ENCODE measurements around the gene INS.
A peak's percentile ranks its signal among the peaks of the same experiment; 100 is the strongest.

The INS gene

DNA sequence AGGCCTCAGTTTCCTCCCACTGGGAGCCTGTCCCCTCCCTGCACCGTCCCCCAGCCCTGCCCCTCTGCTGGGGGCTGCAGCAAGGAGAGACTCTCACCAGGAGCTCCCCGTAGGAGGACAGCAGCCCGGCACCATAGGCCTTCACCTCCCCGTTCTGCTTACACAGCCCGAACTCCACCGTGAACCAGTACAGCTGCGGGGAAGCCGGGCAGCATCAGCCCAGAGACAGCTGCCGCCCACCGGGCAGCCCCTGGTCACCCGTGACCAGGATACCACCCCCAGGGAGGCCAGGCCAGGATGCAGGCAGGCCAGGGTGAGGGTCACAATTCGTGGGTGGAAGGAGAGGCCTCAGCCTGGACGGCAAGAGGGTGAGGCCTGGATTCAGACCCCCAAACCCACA lies 4.6 kb upstream of the INS start:
- no peak for DNase-seq (ENCODE audit: low spot score in 2 of 2)
- H3K27ac Mint-ChIP-seq = no peak overlapping the region
- no peak overlapping the region for H3K4me3 Mint-ChIP-seq
- H3K9me3 Mint-ChIP-seq = no peaks in the 10 kb centered on the region
- no peak for ATAC-seq
- no peaks in the 10 kb centered on the region for H3K4me1 Mint-ChIP-seq
- no peaks in the 10 kb centered on the region for H3K36me3 Mint-ChIP-seq

DNA sequence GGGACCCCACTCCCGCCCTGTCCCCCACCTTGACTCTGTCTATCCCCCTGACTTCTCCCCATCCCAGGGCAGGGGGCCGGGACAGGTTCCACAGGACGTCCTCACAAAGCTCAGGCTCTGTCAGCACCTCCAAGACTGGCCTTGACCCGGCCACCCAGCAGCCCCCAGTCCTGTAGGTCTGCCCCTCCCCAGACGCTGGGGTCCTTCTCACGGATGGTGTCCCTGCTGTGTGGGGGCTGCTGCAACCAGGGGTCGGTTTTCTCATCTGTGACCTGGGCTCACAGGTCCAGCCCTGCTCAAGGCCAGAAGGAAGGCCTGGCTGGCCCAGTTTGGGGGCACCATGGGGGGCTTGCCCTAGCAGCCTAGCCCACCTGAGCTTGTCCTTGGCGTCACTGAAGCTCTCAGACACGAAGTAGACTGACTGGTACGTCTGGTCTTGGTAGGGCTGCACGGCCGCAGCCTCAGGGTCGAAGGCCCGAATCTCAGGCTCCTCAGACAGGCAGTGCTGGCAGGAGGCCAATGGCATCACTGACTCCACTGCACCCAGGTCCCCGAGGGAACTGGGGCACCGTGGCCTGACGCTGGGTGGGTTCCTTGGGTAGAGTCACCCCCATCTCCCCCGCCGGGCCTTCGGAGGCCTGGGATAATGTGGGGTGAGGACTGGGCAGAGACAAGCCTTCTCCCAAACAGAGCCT lies 4.0 kb upstream of the INS start:
- DNase-seq (ENCODE audit: low spot score in 2 of 2) = no peak
- no peaks in the 10 kb centered on the region for H3K9me3 Mint-ChIP-seq
- no peak for ATAC-seq
- H3K27ac Mint-ChIP-seq = no peak overlapping the region
- no peaks in the 10 kb centered on the region for H3K4me1 Mint-ChIP-seq
- H3K36me3 Mint-ChIP-seq = no peaks in the 10 kb centered on the region
- no peak overlapping the region for H3K4me3 Mint-ChIP-seq

DNA sequence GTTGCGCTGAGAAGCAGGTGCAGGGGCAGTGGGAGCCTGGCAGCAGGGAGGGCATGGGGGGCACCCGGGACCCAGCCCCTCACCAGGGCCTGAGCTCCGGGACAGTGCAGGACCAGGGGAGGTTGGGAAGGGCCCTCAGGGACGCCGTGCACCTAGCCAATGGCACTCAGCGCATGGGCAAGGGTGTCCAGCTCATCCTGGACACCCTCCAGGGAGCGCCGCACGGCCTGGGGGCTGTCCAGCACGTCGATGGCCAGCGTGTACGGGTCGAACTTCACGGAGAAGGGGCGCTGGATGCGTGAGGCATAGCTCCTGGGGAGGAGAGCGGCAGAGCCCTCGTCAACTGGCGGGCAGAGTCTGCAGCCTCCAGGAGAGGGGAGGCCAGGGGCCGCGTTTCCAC lies 3.1 kb upstream of the INS start:
- no peaks in the 10 kb centered on the region for H3K36me3 Mint-ChIP-seq
- no peak for ATAC-seq
- H3K4me1 Mint-ChIP-seq = no peaks in the 10 kb centered on the region
- no peak overlapping the region for H3K4me3 Mint-ChIP-seq
- H3K9me3 Mint-ChIP-seq = no peaks in the 10 kb centered on the region
- H3K27ac Mint-ChIP-seq = no peak overlapping the region
- DNase-seq (ENCODE audit: low spot score in 2 of 2) = no peak

DNA sequence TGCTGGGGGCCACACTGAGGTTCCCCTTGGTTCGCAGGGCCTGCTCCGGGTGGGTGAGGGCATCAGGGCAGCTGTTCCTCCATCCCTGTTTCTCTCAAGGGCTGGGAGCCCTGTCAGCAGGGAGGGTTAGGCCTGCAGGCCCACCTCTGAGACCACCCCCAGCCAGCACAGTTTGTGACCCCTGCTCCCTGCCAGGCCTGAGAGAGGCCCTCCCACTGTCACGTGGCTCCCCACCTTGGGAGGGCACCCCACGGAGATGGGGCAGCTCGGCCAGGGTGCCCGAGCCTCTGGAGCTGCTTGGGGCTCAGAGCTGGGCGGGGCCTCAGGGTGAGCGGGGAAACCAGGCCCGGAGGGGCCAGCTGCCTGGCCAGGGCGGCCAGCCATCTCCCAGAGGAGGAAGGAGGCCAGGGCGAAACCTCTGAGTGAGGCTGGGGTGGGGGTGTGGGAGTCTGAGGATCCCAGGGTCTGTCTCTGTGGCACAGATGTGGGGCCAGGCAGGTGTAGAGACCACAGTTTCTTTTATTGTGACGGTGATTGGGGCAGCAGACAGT lies 2.5 kb upstream of the INS start:
- Mint-ChIP-seq H3K27ac (no peak overlapping the region), H3K4me3 (no peak overlapping the region), H3K9me3 (no peaks in the 10 kb centered on the region), H3K36me3 (no peaks in the 10 kb centered on the region), H3K4me1 (no peaks in the 10 kb centered on the region)
- DNase-seq (ENCODE audit: low spot score in 2 of 2) (no peak), ATAC-seq (no peak)

DNA sequence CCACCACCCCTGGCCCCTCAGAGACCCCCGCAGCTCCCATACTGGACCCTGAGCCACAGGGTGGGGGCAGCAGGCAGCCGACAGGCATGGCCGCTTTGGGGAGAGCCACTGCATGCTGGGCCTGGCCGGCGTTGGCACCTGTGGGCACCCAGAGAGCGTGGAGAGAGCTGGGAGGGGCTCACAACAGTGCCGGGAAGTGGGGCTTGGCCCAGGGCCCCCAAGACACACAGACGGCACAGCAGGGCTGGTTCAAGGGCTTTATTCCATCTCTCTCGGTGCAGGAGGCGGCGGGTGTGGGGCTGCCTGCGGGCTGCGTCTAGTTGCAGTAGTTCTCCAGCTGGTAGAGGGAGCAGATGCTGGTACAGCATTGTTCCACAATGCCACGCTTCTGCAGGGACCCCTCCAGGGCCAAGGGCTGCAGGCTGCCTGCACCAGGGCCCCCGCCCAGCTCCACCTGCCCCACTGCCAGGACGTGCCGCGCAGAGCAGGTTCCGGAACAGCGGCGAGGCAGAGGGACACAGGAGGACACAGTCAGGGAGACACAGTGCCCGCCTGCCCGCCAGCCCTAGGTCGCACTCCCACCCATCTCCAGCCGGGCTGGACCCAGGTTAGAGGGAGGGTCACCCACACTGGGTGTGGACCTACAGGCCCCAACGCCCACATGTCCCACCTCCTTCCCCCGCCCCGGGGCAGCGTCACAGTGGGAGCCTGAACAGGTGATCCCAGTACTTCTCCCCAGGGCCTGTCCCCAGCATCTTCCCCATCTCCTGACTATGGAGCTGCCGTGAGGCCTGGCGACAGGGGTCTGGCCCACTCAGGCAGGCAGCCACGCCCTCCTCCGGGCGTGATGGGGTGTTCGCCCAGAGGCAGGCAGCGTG lies 1.2 kb downstream of the INS start:
- no peak for ATAC-seq
- H3K9me3 Mint-ChIP-seq = no peaks in the 10 kb centered on the region
- no peak overlapping the region for H3K27ac Mint-ChIP-seq
- H3K4me1 Mint-ChIP-seq = no peaks in the 10 kb centered on the region
- H3K4me3 Mint-ChIP-seq = no peak overlapping the region
- no peak for DNase-seq (ENCODE audit: low spot score in 2 of 2)
- no peaks in the 10 kb centered on the region for H3K36me3 Mint-ChIP-seq

DNA sequence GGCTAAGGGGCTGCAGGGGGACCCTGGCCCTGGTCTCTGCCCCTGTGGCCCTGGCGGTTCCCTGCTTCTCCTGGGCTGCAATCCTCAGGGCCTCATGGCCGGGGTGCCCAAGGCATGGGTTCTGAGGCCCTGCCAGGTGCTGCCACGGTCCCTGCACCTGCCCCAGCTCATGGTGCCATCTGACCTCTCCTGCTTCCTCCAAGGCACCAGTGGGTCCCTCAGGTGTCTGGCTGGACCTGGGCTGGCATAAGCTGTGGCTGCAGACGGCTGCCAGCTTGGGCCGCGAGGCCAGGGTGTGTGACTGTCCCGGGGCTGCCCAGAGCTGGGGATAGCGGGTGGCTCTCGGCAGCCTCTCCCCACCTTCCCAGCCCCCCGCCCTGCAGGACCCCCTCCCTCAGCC lies 2.0 kb downstream of the INS start:
- ATAC-seq = no peak
- no peaks in the 10 kb centered on the region for H3K4me1 Mint-ChIP-seq
- no peak overlapping the region for H3K4me3 Mint-ChIP-seq

DNA sequence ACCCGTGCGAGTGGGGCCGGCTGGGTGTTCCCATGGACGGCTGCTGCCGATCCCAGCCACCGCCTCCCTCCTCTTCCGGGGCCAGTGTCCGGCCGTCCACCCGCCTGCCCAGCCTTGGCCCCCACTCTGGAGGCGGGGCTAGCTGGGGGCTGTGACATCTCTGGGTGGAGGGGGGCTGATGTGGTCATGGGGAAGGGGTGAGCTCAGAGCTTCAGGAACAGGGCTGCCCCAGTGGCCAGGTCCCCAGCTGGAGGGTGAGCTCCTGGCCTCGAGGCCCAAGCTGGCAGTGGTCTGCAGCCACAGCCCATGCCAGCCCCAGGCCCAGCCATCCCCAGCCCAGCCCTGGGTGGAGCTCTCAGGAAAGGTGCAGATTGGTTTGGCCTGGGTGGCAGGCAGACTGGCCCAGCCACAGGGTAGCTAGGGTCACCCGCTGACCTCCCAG lies 2.7 kb downstream of the INS start:
- H3K9me3 Mint-ChIP-seq = no peaks in the 10 kb centered on the region
- no peaks in the 10 kb centered on the region for H3K4me1 Mint-ChIP-seq
- H3K27ac Mint-ChIP-seq = no peak overlapping the region
- ATAC-seq = no peak
- no peaks in the 10 kb centered on the region for H3K36me3 Mint-ChIP-seq
- no peak overlapping the region for H3K4me3 Mint-ChIP-seq
- no peak for DNase-seq (ENCODE audit: low spot score in 2 of 2)

More for the DNA sequence above, 2.0 kb downstream of the INS start:
- Mint-ChIP-seq H3K27ac (no peak overlapping the region), H3K36me3 (no peaks in the 10 kb centered on the region), H3K9me3 (no peaks in the 10 kb centered on the region)
- no peak for DNase-seq (ENCODE audit: low spot score in 2 of 2)

DNA sequence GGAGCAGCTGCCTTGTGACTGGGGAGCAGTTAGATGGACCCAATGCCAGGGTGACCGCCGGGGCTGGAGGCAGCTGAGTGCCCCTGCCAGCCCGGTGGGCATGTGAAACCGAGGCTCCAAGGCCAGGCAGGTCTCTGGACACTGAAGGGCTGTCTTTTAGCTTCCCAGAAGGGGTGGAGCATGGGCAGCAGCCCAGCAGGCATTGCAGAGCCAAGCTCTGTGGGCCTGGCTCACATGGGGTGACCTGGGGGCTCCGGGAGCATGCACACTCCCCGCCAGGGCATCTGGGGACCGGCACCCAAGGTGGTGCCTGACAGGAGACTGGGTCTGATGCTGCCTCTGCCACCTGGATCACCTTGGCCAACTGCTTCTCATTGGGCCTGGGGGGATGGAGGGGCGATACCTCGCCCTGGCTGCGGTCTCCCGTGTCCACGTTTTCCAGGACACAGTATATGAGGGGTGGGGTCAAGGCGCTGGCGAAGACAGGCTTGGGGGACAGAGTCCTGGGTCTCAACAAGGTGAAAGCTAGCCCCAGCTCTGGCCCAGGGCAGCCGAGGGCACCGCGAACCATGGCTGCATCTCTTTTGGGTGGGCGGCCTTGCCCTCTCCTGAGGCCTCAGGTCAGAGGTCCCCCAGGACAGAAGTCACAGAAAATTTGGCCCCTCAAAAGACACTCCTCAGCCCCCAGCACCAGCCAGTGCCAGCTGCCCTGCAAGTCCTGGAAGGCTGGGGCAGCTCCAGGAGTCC lies 3.5 kb downstream of the INS start:
- DNase-seq (ENCODE audit: low spot score in 2 of 2) (no peak), ATAC-seq (no peak)
- H3K27ac Mint-ChIP-seq = no peak overlapping the region
- no peak overlapping the region for H3K4me3 Mint-ChIP-seq
- H3K4me1 Mint-ChIP-seq = no peaks in the 10 kb centered on the region
- no peaks in the 10 kb centered on the region for H3K36me3 Mint-ChIP-seq
- H3K9me3 Mint-ChIP-seq = no peaks in the 10 kb centered on the region

DNA sequence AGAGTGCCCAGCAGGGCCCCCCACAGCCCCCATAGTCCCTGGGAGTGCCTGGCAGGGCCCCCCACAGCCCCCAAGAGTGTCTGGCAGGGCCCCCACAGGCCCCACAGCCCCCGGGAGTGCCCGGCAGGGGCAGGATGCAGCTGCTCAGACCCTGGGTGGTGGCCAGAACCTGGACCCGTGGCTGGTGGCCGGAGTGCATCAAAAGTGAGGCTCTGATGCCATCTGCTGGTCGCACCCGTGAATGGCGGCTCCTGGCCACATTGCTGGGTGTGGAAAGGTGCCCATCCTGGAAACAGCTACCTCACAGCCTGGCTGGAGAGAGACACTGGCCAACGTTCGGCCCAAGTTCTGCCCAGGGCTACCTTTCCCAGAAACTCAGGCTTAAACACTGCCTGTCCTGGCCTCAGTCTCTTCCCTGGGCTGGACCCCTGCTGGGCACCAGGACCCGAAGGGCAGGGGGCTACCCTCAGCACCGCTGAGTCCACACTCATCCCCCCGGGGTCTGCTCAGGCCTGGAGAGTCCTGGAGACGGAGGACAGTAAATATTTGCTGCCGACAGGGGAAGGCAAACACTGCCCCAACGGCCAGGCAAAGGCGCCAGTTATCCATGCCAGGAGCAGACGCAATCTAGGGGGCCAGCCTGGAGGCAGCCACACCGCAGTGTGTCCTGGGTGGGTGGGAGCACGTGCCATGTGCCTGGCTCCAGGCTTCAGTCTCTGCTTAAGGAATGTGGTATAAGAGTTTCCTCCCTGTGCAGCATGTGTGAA lies 4.4 kb downstream of the INS start:
- Mint-ChIP-seq H3K27ac (no peak overlapping the region), H3K9me3 (no peaks in the 10 kb centered on the region), H3K4me3 (no peak overlapping the region), H3K4me1 (peaks cover 5% of the 10 kb centered on the region), H3K36me3 (no peaks in the 10 kb centered on the region)
- DNase-seq (ENCODE audit: low spot score in 2 of 2) (peak; percentile 69 to 87), ATAC-seq (peak; percentile 29)

DNA sequence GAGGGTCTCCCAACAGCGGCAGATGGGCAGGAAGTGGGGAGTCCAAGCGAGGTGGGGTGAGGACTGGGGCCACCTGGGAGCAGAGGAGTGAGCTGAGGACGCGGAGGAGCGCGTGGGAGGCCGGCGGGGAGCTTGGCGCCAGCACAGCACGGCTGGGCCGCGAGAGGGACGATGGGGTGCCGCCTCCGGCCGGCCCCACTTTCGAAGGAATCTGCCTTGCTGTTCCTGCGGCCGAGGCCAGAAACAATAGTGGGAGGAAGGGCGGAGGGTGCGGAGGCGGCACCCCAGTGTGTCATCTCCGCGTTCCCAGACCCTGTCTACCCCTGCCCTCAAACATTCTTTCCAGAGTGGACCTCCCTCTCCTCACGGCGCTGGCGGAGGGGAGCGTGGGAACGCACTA lies 5.5 kb downstream of the INS start:
- no peaks in the 10 kb centered on the region for H3K36me3 Mint-ChIP-seq
- H3K4me1 Mint-ChIP-seq = peaks cover 15% of the 10 kb centered on the region
- H3K9me3 Mint-ChIP-seq = no peaks in the 10 kb centered on the region
- ATAC-seq = no peak
- H3K4me3 Mint-ChIP-seq = no peak overlapping the region
- DNase-seq (ENCODE audit: low spot score in 2 of 2) = no peak
- H3K27ac Mint-ChIP-seq = no peak overlapping the region

DNA sequence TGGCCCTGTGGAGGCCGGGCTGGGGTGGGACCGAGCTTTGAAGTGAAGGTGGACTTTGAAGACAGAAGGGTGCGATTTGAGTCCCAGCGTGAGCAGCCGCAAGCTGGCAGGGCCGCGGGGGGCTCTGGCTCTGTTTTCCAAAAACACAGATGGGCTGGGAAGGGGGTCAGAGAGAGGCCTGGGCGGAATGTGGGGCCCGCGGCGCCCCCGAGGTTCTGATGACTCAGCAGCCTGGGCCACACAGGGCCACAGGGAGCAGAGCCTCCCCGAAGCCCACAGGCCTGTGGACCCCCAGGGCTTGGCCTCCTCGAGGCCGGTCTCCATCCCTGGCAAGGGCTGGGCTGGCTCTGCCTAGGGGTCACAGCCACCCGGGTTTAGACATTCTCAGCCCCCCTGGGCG lies 6.1 kb downstream of the INS start:
- no peak overlapping the region for H3K4me3 Mint-ChIP-seq
- H3K36me3 Mint-ChIP-seq = no peaks in the 10 kb centered on the region
- H3K27ac Mint-ChIP-seq = no peak overlapping the region

DNA sequence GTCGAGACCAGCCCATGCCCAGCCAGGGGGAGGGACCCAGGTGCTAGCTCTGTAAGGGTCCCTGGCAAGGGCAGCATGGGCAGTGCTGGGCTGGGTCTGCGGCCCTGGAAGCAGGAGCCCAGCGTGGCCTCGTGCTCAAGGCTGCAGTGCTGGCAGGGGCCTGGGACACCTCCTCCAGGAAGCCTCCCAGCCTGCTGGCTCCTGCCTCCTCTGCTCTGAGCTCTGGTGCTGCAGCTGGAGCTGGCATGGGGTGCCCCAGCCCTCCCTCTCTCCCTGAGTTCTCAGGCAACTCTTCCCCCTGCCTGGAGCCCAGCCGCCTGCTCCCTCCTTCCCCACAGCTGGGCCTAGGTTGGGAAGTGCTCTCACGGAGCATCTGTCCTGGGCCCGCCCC lies 6.8 kb downstream of the INS start:
- H3K27ac Mint-ChIP-seq = no peak overlapping the region
- ATAC-seq (no peak), DNase-seq (ENCODE audit: low spot score in 2 of 2) (no peak)
- H3K4me3 Mint-ChIP-seq = no peak overlapping the region
- no peaks in the 10 kb centered on the region for H3K9me3 Mint-ChIP-seq
- H3K4me1 Mint-ChIP-seq = peaks cover 24% of the 10 kb centered on the region
- H3K36me3 Mint-ChIP-seq = no peaks in the 10 kb centered on the region

More for the DNA sequence above, 6.1 kb downstream of the INS start:
- no peak for ATAC-seq
- H3K9me3 Mint-ChIP-seq = no peaks in the 10 kb centered on the region
- peaks cover 21% of the 10 kb centered on the region for H3K4me1 Mint-ChIP-seq
- no peak for DNase-seq (ENCODE audit: low spot score in 2 of 2)

DNA sequence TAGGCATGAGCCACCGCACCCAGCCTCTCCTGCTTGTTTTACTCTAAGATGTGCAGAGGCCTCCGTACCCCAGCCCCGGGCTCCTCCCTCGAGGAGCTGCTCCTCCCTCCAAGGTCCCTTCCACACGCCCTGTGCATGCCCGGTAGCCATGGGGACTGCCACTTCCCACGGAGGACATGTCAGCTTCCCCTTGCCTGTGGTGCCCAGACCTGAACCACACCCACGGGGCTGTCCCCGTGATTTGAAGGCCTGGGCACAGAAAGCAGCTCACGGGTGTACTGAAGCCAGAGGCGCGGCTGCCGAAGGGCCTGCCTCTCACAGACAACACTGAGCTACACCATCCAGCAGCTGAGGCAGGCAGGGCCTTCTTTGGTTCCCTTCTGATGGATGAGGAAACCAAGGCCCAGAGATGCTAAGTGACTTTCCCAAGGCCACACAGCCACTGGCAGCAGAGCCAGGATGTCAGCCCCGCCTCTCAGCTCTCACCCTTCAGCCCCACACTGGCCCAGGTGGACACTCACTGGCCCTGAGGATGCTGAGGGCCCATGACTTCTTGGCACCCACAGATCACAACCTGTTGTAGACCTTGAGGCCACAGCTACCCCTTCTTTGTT lies 7.3 kb downstream of the INS start:
- Mint-ChIP-seq H3K9me3 (no peaks in the 10 kb centered on the region), H3K36me3 (no peaks in the 10 kb centered on the region), H3K4me1 (peaks cover 24% of the 10 kb centered on the region), H3K4me3 (no peak overlapping the region), H3K27ac (no peak overlapping the region)
- no peak for ATAC-seq
- DNase-seq (ENCODE audit: low spot score in 2 of 2) = no peak

DNA sequence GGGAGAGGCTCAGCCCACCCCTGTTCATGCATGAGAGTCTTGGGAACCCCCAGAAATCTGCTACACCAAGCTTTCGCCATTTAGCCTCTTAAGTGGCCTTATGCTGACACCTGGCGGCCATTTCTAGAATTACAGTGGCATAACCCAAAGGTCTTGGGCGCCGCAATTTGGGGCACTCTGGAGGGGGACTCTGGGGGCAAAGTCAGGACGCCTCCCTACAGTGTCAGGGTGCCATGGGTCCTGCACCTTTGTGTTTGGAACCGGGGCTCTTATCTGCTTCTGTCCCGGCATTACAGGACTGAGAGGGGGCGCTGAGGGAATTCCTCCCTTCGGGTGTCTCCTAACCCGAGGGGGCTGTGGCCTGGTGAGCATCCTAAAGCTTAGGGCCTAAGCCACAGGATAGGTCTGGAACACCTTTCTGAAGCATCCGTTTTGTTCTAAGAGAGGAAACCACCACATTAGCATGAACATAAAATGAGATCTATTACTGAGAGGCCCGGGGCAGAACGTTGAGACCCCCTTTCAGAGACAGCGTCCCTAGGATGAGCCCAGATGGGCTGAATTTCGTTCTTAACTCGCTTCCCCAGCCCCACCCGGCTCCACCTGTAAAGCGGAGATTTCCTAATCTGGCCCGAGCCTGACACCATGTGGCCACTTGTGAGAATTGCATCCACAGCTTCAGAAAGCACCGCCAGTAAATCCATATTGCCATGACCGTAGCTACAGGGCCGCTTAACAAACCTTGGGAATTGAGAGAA lies 9.3 kb downstream of the INS start:
- Mint-ChIP-seq H3K36me3 (no peaks in the 10 kb centered on the region), H3K4me1 (peaks cover 24% of the 10 kb centered on the region), H3K9me3 (no peaks in the 10 kb centered on the region), H3K4me3 (peak overlapping the region; percentile 44), H3K27ac (peak overlapping the region; percentile 34)
- ATAC-seq (peak; percentile 73), DNase-seq (ENCODE audit: low spot score in 2 of 2) (peak; percentile 79 to 86)
